SH-SY5Y (cell line): Measurements from ENCODE around the gene CDH4.

ENCODE experiments used
- GATA2 ChIP-seq: IDR thresholded peaks from 2 replicates; pipeline ENCODE4 v1.6.1; 2011; ENCODE audit warnings: mild to moderate bottlenecking, low read depth, low read length
- GATA3 ChIP-seq: IDR thresholded peaks from 2 replicates; pipeline ENCODE4 v1.6.1; 2011; ENCODE audit warnings: low read depth, mild to moderate bottlenecking, low read length, moderate library complexity

GRCh38 chr20:61448386-61448785 is 196.3 kb downstream of the CDH4 start:
- TF ChIP-seq GATA2: no peak
- TF ChIP-seq GATA3: no peak
